ENCODE measurements around the gene CSNK1D.
A peak's percentile ranks its signal among the peaks of the same experiment; 100 is the strongest.

The CSNK1D gene

DNA sequence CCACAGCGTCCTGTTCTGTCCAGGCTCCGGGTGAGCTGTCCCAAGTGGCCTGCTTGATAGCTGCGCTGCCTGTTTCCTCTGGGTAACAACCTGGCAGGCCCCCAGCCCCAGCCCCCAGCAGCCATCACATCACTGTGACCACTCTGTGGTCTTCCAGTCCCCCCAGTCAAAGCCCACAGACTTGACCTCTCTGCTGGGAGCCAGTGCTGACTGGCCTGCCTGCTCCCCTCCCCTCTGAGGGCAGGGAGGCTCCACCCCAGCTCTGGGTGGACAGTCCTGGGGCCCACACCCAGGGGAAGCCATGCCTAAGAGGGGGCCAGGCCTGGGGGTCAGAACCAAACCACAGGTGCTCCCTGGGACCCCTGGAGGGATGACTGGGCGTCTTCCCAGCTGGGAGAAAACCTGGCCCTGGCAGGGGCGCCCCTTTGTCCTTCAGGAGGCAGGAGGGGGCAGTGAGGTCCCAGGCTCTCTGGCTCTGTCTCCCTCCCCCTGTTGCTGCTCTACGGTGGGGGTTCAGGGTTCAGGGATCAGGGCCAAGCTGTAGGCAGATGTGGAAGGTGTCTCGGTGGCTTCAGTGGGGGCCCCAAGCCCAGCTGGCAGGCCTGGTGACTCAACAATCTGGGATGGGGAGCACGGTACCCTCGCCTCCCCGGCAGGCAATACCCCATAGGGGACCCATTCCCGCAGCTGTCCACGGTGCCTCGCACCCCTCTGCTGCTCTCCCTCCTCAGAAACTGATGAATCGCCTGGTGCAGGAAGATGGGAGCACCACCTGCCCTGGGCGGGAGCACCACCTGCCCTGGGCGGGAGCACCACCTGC, 46.5 kb downstream of the CSNK1D start:
- DNase-seq = no peak

DNA sequence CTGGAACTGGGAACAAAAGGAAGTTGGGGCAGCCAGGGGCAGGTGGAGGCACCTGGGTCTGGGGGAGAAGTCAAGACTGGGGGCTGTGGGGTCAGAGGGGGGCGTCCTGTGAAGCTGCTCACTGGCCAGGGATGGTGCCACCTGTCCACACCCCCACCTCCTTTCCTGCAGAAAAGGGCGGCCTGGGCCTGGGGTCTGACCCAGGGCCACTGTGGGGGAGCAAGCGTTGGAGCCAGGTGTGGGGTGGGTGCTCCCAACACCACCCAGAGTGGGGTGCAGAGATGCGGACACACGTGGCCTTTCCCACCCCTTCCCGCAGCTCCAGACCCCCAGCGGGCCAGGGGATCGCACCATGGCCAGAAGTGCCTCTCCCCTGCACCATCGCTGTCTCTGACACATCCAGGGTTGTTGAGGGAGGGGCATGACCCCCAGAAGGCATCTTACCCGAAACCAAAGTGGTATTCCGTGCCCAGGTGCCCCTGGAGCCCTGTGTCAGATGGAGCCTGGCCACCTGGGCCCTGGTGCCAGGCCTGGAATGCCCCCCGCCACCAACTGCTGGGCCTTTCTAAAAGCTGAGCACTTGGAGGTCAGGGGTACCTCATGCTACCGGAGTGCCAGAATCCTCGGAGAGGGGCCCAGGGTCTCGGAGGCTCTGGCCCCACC, 47.2 kb downstream of the CSNK1D start:
- no peak for DNase-seq

DNA sequence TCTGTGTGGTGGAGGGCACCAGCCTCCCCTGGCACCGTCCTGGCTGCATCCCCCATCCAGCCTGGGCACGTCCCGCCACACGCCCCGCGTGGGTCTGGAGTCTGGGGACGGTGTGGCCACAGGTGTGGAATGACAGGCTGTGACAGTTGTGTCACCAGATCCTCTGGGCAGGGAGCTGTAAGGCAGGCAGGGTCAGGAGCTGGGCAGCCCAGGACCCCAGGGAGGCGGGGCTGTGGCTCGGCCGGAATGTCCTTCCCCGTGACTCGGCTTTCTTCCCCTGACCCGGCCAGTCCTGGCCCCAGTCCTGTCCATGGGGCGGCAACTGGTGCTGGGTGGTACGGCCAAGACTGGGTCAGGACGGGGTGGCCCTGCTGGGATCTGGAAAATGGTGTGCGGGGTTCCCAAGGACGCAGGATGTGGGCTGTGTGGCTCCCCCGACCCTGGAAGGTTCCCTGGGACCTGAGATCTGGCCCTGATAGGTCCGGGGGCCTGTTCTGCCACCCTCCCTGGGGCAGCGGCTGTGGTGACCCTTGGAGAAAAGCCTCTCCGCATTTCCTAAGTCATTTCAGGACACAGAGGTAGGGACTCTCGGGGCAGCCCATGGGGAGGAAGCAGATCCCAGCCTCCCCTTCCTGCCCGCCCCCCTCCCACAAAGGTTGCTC, 48.0 kb downstream of the CSNK1D start:
- no peak for DNase-seq

DNA sequence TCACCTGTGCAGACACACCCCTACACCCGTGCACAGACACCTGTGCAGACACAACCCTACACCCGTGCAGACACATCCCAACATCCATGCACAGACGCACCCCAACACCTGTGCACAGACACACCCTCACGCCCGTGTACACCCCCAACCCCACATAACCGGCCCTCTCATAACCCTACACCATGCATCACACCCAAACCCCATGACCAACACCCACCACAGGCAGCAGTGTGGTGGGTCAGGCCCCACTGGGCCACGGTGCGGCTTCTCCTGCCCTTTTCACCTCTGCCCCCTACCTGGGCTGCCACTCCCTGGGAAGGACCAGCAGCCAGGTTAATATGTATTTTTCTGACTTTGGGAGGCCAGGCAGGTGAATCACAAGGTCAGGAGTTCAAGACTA, 48.8 kb downstream of the CSNK1D start:
- DNase-seq = no peak

DNA sequence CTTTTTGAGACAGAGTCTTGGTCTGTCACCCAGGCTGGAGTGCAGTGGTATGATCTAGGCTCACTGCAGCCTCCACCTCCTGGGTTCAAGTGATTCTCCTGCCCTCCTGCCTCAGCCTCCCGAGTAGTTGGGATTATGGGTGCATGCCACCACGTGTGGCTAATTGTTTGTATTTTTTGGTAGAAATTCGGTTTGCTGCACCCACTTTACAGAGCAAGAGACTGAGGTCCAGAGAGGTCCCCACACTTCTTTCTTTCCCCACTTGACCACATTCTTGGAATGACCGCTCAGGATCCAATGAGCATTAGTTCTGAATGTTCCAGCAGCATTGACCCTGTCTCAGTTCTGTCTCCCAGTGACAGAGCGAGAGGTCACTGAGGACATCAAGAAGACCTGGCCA, 50.0 kb downstream of the CSNK1D start:
- DNase-seq = no peak

DNA sequence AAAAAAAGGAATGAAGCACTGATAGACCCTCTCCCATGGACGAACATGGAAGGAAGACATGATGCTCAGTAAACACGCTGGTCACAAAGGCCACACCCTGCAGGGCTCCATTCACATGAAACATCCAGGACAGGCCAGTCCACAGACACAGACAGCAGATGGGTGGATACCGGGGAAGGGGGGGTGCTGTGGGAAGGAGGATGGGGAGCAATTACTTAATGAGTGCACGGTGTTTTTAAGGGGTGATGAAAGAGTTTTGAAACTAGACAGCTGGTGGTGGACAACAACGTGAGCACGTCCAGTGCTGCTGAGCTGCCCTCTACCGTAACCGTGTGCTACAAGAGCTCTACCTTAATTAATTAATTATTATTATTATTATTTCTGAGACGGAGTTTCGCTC, 50.7 kb downstream of the CSNK1D start:
- no peak for DNase-seq

DNA sequence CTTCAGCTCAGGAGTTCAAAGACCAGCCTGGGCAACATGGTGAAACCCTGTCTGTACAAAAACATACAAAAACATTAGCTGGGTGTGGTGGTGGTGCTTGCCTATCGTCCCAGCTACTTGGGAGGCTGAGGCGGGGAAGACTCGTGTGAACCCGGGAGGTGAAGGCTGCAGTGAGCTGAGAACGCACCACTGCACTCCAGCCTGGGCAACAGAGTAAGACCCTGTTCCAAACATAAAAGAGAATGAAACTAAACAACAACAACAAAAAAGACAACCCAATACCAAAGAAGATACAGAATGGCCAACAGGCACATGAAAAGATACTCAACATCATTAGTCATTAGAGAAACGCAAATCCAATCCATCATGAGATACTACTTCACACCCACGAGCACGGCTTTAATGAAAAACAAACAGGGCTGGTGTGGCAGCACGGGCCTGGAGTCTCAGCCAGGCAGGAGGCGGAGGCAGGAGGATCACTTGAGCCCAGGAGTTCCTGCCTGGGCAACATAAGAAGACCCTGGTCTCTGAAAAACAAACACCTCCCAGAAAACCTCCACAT, 52.1 kb downstream of the CSNK1D start:
- no peak for DNase-seq

DNA sequence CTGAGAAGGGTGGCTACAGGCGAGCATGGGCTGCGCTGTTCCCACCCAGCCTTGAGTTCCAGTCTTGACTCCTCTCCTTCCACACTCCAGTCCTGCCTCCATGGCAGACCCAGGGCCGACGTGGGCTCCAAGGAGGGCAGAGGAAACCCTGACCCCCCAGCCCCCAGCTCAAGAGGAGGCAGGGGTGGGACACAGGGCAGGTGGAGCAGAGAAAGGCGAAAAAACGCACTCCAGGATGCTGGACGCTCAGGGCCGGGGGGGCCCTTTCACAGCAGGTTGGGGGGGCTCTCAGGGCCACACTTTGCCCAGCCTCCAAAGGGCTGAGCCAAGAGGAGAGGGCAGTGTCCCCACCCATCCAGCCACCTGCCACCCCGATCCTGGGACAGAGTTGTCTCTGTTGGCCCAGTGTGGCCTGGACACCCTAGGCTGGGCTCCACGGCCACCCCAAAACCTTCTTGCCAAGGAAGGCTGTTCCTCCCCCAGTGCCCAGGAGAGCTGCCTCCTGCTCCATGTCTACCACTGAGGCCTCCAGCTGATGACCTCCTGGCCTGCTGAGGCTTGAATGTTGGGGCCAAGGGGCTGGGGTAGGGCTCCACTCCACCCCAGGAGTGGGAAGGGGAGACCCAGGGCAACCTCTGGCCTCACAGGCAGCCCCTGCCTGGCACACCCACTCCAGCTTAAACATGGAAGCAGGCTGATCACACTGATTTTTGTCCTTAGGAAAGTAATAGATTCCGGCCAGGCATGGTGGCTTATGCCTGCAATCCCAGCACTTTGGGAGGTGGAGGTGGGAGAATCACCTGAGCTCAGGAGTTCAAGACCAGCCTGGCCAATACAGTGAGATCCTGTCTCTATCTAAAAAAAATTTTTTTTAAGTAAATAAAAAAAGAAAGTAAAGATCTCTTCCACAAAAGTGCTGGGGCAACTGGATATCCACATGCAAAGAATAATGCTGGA, 53.5 kb downstream of the CSNK1D start:
- no peak for DNase-seq

DNA sequence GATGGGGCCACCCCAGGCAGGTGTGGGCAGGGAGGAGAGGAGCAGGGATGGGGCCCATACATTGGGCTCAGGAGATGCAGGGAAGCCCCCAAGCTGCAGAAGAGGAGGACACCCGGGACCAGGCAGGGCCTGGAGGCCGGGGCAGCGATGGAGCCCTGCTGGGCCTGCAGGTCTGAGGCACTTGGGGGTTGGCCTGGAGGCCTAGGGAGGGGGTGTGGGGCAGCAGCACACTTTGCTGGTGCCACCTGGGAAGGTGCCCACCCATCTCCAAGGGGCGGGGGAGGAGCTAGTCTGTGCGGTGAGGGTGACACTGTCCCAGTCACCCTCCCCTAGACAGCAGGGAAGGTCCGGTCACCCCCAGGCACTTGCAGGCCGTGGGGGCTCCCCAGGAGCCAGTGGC, 54.4 kb downstream of the CSNK1D start:
- no peak for DNase-seq

DNA sequence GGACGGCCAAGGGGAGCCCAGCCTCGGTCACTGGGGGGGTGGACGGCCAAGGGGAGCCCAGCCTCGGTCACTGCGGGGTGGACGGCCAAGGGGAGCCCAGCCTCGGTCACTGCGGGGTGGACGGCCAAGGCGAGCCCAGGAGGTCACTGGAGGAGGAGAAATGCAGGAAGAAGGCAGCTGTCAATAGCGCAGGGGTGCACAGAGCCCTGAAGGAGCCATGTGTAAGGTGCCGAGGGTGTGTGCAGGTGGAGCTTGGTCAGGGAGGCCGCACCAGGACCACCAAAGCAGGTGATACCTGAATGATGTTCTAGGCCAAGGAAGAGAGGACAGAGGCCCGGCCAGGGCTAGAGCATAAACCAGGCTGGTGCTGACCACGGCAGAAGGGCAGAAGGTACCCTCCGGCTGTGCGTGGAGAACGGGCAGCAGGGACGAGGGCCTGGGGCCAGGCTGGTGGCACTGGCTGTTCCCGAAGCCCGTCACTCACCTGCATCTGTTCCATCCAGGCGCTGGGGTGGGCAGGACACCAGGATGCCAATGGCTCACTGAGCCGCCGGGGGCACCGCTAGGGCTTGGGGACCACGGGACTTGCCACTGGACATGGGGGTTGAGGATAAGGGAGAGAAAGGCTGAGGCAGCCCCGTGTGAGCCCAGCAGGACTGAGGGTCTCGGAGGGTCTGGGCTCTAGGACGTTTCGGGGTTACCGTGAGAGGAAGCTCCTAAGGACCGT, 55.0 kb downstream of the CSNK1D start:
- DNase-seq = no peak

DNA sequence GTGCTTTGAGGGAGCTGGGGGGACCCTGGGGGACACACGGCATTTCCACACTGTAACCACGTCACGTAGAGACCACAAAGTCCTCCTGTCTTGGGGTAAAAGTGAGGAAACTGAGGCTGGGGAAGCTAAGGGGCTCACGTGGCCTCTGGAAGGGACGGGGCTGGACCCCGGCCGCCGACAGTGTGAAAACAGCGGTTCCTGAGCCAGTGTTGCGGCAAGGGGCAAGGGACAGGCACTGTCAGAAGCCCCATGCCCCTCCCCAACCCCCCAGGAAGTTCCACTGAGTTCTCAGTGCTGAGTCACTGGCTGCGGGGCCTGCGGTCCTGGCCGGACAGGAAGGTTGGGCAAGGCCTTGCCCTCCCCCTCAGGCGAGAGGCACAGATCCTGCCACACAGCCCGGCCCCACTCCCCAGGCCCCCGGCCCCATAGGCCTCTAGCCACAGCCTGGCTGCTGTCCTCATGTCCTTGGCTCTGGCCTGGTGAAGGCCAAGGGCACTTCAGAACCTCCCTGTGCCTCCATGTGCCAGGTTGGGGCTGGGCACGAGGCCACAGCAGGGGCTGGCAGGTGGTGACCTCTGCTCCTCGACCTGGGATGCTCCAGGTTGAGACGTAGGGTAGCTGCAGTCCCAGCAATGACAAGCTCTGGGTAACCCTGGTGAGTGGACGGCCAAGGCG, 55.8 kb downstream of the CSNK1D start:
- no peak for DNase-seq

DNA sequence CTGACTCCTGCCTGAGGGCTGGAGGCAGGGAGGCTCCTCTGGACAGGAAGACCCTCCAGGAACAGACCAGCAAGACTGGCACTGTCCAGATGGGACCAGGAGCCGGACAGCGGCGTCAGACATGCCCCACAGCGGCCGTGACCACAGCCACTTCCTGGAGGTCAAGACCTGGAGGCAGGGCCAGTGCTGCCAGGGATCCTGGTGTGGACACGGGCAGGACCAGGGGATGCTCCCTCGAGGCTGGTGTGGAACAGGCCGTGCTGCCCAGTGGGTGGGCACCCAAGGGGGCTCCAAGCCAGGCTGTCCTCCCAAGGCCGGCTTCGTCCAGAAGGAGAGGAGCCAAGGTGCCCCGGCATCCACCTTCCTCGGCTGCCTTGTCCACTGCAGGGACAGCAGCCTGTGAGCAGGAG, 56.4 kb downstream of the CSNK1D start:
- DNase-seq = no peak

DNA sequence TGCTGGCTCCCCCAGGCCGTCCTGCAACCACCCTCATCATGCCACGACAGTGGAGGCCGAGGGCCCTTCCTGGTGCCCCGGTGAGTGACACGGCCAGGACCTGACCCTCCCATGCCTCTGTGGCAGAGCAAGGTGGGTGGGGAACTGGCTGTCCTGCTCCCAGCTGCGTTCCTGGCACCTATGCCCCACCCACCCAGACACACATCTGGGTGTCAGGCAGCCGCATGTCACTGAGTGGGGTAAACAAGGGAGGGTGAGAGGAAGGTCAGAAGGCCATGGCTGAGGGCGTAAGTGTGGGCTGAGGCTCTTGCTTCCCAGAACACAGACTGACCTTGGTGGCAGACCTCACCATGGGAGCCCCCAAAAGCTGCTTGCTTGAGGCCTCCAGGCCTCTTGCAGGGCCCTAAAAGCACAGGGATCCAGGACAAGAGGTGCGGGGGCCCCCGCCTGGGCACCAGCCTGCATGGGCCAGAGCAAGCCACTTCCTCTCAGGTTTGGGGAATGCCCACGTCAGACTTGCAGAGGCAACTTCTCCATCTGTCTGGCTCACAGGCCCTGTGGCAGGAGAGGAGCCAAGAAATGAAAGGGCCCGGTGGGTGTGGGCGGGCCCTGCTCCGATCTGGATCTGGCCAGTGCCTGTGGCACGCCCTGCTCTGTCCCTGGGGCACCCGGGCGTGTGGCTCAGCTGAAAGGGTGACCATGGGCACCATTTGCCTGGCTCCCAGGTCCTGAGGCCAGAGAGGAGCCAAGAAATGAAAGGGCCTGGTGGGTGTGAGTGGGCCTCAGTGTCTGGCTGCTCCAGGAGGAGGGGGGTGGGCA, 57.0 kb downstream of the CSNK1D start:
- DNase-seq = peak; percentile 70

DNA sequence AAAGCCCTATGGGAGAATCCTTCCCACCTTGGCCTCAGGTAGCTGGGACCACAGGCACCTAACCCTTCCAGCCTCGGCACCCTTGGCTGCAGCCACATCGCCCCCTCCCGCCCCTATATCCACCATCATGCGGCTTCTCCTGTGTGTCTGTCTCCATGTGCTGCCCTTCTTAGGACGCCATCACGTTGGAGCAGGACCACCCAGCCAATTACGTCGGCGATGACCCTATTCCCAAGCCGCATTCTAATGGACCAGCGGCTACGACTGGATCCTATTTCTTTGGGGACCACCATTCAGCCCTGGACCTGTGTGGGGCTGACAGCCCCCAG, 57.6 kb downstream of the CSNK1D start:
- DNase-seq = no peak

DNA sequence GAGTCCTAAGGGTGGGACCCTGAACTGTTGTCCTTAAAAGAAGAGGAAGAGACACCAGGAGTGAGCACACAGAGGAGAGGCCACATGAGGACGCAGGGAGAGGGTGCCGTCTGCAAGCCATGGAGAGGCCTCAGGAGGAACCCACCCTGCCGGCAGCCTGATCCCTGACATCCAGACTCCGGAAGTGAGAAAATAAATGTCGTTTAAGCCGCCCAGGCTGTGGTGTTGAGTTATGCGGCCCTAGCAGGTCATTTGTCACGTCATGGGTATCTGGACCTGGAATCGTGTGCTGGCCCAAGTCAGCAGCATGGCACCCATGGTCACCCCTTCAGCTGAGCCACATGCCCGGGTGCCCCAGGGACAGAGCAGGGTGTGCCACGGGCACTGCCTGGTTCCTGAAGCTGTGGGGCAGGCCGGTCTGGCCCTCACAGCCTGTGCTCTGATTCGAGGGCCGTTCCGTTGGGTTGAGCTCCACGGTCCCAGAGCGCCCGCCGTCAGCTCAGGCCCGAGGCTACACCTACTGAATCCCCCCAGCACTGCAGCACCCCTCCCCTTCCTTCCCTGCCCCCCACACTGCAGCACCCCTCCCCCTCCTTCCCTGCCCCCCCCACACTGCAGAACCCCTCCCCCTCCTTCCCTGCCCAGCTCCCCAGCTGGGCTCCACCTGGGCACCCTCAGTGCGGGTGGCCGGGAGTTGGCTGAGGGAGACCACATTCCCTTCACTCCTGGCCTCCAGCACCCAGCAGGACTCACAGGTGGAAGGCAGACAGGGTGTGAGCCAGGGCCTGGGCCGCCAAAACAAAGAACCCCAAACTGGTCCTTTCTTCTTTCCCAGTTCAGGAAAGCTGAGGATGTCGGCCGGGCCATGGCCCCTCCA, 58.2 kb downstream of the CSNK1D start:
- DNase-seq = no peak

DNA sequence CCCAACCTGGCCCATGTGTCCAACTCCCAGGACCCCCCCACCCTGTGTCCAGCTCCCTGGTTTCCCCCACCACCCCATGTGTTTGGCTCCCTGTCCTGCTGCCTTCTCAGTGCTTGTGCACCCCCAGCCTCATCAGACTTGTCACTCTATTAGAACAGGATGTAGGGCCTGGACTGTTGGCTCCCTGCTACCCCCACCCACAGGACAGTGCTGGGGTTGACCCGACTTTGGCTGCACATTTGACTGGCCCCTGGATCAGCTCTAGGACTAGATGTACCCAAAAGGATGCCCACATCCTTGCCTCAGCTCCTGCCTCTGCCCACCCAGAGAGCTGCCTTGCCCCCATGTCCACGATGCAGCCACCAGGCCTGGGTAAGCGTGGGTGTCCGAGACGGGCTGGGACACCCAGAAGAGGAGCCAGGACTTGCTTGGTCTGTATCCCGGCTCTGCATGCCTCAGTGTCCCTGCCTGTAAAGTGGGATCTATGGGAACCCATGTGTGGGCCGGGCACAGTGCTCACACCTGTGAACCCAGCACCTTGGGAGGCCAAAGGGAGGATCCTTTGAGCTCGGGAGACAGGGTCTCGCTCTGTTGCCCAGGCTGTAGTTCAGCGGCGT, 59.4 kb downstream of the CSNK1D start:
- DNase-seq = no peak

DNA sequence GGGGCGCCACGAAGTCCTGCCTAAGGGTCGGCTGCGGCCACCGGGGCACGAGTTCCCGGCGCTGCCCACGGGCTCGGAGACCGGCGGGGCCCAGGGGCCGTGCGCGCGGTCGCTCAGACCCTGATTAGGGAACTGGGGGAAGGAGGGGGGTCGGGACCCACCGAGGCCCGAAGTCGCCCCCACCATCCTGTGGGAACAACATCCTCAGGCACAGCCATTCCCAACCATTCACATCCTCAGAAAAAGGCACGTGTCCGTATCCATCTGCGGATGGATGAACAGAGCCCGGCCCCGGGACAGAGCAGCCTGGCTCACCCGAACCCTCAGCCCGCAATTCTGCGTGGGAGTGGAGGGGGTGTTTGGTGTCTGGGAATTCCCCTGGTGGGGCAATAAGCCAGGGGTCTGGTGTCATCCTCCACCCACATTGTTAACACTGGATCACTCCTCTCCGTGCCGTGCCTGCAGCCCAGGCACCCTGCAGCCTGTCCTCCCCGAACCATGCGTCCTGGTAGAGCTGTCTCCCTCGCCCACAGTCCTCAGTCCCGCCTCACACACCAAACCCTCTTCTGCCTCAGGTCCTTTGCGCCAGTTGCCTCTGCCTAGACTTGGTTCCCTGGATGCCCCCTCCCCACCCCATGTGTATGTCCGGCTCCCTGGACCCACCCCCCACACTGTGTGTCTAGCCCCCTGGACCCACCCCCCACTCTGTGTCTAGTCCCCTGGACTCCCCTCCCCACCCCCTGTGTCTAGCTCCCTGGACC, 60.1 kb downstream of the CSNK1D start:
- DNase-seq = peak; percentile 75
